DOHH2 (cell line): Measurements from ENCODE around the gene NSD2.

Source experiments
- EZH2phosphoT487 ChIP-seq: fragments of 200-600 bp; sonication (generic); IDR thresholded peaks from 2 replicates; pipeline ENCODE4 v1.6.1; 2017; ENCODE audit warnings: borderline replicate concordance, mild to moderate bottlenecking, antibody characterized with exemption, low read length, moderate library complexity, mixed read lengths
- TF ChIP-seq, protein P1 (sequence below): fragments of 200-600 bp; sonication (generic); IDR thresholded peaks from one replicate; pipeline ENCODE4 v1.5.1; 2014; ENCODE audit warnings: antibody characterized with exemption, mild to moderate bottlenecking, low read depth, low read length; ENCODE audit not compliant: poor library complexity, severe bottlenecking

GRCh38 chr4:1824746-1825145 lies 46.4 kb upstream of the NSD2 start:
- TF ChIP-seq, protein P1, sequence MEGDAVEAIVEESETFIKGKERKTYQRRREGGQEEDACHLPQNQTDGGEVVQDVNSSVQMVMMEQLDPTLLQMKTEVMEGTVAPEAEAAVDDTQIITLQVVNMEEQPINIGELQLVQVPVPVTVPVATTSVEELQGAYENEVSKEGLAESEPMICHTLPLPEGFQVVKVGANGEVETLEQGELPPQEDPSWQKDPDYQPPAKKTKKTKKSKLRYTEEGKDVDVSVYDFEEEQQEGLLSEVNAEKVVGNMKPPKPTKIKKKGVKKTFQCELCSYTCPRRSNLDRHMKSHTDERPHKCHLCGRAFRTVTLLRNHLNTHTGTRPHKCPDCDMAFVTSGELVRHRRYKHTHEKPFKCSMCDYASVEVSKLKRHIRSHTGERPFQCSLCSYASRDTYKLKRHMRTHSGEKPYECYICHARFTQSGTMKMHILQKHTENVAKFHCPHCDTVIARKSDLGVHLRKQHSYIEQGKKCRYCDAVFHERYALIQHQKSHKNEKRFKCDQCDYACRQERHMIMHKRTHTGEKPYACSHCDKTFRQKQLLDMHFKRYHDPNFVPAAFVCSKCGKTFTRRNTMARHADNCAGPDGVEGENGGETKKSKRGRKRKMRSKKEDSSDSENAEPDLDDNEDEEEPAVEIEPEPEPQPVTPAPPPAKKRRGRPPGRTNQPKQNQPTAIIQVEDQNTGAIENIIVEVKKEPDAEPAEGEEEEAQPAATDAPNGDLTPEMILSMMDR: no peak
- TF ChIP-seq EZH2phosphoT487: no peak
